H1 (cell line): ENCODE results near the gene HEPHL1. TPM values are rescaled to one million over a fixed set of nuclear protein-coding genes. Genes with fewer than 3 reads are reported as not detected.

Experiments used
- FOSL1 ChIP-seq: IDR thresholded peaks from 2 replicates; pipeline ENCODE4 v1.6.1; 2011; ENCODE audit warnings: mild to moderate bottlenecking, low read depth, low read length, moderate library complexity; ENCODE audit not compliant: insufficient read depth
- POLR2AphosphoS5 ChIP-seq: IDR thresholded peaks from 2 replicates; pipeline ENCODE4 v1.6.1; 2011; ENCODE audit warnings: low read depth, low read length
- RXRA ChIP-seq: IDR thresholded peaks from 2 replicates; pipeline ENCODE4 v1.6.1; 2011; ENCODE audit warnings: low read depth, mild to moderate bottlenecking, low read length, moderate library complexity; ENCODE audit not compliant: insufficient read depth
- SP2 ChIP-seq: IDR thresholded peaks from 2 replicates; pipeline ENCODE4 v1.6.1; 2012; ENCODE audit warnings: mild to moderate bottlenecking, low read length, inconsistent platforms
- YY1 ChIP-seq: IDR thresholded peaks from 2 replicates; pipeline ENCODE4 v1.6.1; 2011; ENCODE audit warnings: low read depth, mild to moderate bottlenecking, low read length
- polyA plus RNA-seq, 7 experiments: library from polyadenylated mRNA; depleted of rRNA in 3 of 7; stranded (reverse) in 5 of 7; unstranded in 2 of 7; fragments of >200 nt in 5 of 7; fragments of 200-250 nt in 2 of 7; gene quantifications; 1 replicate in 5 of 7; 2 replicates in 1 of 7; 4 replicates in 1 of 7; pipeline versions ENCODE4 v1.2.1 to v1.2.3, GENCODE V29; 2011 to 2013; ENCODE audit warnings: missing spikeins in 2 of 7, mixed read lengths in 2 of 7
- total RNA-seq: library from RNA; stranded (reverse); fragmentation: NEBNext Ultra II Directional; extraction: Animal tissue kit (Norgen Biotek cat#: 25700); gene quantifications from 2 replicates; pipeline ENCODE4 v1.2.1, GENCODE V29; 2021
- TF ChIP-seq, protein P1 (sequence below): fragments of 300-600 bp; sonication (generic); IDR thresholded peaks from 2 replicates; pipeline ENCODE4 v1.7.1; 2012; ENCODE audit warnings: low read length, moderate library complexity, mild to moderate bottlenecking, inconsistent platforms; ENCODE audit not compliant: insufficient replicate concordance

The HEPHL1 gene
- total and polyA plus RNA-seq, 2 of the 8 experiments (the other 6 are each of a cell fraction or from before 2014, with no cell fraction given), result 0.09 to 0.11 TPM

DNA sequence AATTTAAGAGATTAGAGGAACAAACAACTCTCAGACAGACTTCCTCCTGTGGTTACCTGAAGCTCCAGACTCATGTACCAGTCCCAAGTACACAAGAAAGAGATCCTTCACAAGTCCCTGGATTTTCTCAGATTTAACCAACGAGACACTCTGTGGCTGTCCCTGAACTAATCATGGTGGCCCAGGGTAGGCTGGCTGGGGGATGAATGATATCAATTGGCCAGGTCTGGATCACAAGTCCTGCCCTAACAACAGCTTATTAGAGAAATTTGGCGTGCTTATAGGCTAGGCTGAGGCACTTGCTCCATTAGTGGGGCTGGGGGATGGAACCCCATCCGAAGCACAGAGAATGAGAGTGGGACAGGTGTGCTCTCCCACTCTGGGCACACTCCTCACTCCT is 22.1 kb downstream of the HEPHL1 start (continued):
- TF ChIP-seq, protein P1, sequence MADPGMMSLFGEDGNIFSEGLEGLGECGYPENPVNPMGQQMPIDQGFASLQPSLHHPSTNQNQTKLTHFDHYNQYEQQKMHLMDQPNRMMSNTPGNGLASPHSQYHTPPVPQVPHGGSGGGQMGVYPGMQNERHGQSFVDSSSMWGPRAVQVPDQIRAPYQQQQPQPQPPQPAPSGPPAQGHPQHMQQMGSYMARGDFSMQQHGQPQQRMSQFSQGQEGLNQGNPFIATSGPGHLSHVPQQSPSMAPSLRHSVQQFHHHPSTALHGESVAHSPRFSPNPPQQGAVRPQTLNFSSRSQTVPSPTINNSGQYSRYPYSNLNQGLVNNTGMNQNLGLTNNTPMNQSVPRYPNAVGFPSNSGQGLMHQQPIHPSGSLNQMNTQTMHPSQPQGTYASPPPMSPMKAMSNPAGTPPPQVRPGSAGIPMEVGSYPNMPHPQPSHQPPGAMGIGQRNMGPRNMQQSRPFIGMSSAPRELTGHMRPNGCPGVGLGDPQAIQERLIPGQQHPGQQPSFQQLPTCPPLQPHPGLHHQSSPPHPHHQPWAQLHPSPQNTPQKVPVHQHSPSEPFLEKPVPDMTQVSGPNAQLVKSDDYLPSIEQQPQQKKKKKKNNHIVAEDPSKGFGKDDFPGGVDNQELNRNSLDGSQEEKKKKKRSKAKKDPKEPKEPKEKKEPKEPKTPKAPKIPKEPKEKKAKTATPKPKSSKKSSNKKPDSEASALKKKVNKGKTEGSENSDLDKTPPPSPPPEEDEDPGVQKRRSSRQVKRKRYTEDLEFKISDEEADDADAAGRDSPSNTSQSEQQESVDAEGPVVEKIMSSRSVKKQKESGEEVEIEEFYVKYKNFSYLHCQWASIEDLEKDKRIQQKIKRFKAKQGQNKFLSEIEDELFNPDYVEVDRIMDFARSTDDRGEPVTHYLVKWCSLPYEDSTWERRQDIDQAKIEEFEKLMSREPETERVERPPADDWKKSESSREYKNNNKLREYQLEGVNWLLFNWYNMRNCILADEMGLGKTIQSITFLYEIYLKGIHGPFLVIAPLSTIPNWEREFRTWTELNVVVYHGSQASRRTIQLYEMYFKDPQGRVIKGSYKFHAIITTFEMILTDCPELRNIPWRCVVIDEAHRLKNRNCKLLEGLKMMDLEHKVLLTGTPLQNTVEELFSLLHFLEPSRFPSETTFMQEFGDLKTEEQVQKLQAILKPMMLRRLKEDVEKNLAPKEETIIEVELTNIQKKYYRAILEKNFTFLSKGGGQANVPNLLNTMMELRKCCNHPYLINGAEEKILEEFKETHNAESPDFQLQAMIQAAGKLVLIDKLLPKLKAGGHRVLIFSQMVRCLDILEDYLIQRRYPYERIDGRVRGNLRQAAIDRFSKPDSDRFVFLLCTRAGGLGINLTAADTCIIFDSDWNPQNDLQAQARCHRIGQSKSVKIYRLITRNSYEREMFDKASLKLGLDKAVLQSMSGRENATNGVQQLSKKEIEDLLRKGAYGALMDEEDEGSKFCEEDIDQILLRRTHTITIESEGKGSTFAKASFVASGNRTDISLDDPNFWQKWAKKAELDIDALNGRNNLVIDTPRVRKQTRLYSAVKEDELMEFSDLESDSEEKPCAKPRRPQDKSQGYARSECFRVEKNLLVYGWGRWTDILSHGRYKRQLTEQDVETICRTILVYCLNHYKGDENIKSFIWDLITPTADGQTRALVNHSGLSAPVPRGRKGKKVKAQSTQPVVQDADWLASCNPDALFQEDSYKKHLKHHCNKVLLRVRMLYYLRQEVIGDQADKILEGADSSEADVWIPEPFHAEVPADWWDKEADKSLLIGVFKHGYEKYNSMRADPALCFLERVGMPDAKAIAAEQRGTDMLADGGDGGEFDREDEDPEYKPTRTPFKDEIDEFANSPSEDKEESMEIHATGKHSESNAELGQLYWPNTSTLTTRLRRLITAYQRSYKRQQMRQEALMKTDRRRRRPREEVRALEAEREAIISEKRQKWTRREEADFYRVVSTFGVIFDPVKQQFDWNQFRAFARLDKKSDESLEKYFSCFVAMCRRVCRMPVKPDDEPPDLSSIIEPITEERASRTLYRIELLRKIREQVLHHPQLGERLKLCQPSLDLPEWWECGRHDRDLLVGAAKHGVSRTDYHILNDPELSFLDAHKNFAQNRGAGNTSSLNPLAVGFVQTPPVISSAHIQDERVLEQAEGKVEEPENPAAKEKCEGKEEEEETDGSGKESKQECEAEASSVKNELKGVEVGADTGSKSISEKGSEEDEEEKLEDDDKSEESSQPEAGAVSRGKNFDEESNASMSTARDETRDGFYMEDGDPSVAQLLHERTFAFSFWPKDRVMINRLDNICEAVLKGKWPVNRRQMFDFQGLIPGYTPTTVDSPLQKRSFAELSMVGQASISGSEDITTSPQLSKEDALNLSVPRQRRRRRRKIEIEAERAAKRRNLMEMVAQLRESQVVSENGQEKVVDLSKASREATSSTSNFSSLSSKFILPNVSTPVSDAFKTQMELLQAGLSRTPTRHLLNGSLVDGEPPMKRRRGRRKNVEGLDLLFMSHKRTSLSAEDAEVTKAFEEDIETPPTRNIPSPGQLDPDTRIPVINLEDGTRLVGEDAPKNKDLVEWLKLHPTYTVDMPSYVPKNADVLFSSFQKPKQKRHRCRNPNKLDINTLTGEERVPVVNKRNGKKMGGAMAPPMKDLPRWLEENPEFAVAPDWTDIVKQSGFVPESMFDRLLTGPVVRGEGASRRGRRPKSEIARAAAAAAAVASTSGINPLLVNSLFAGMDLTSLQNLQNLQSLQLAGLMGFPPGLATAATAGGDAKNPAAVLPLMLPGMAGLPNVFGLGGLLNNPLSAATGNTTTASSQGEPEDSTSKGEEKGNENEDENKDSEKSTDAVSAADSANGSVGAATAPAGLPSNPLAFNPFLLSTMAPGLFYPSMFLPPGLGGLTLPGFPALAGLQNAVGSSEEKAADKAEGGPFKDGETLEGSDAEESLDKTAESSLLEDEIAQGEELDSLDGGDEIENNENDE, result no peak
- TF ChIP-seq POLR2AphosphoS5, result no peak
- TF ChIP-seq YY1, result no peak
- TF ChIP-seq SP2, result no peak
- no peak for TF ChIP-seq RXRA
- no peak for TF ChIP-seq FOSL1
